Stimulated activated CD4-positive, alpha-beta T cell treated with anti-CD3 and anti-CD28 coated beads, Interleukin-2, amount 100 ng/mL, for 24 hours (primary cell): Measurements from ENCODE around the gene YIPF4.
A peak's percentile ranks its signal among the peaks of the same experiment; 100 is the strongest.
"Not testable (repeated sequence)": the region's sequence is repeated elsewhere in the genome, so short reads cannot be mapped to it uniquely, and the experiment has no call there.

Experiments used
- DNase-seq, 2 donors: peaks; one replicate each; pipeline ENCODE4 v3.0.0-alpha.2; 2020

Gene YIPF4

GRCh38 chr2:32277674-32278477 lies at the start of gene YIPF4:
YIPF4 (plus strand) TSS chr2:32277904; CDS start chr2:32278156, 252 bp downstream.
- DNase-seq, result peak; percentile 87 to 88

- DNase-seq, result no peak
Measured at GRCh38 chr2:32228181-32228580, 49.5 kb upstream of the YIPF4 start.

GRCh38 chr2:32229635-32230034 lies 48.1 kb upstream of the YIPF4 start:
- no peak for DNase-seq

- DNase-seq, result no peak
Measured at GRCh38 chr2:32231959-32232358, 45.7 kb upstream of the YIPF4 start.

GRCh38 chr2:32235315-32235714 lies 42.4 kb upstream of the YIPF4 start:
- no peak for DNase-seq

GRCh38 chr2:32237488-32237887 lies 40.2 kb upstream of the YIPF4 start:
- DNase-seq, result no peak

- DNase-seq, result no peak
Measured at GRCh38 chr2:32237996-32238395, 39.7 kb upstream of the YIPF4 start.

- DNase-seq, result no peak
Measured at GRCh38 chr2:32242331-32242730, 35.4 kb upstream of the YIPF4 start.

- DNase-seq, result no peak
Measured at GRCh38 chr2:32246911-32247310, 30.8 kb upstream of the YIPF4 start.

GRCh38 chr2:32248299-32248698 lies 29.4 kb upstream of the YIPF4 start:
- DNase-seq, result no peak

- DNase-seq, result no peak
Measured at GRCh38 chr2:32249731-32250236, 27.9 kb upstream of the YIPF4 start.

- DNase-seq, result no peak
Measured at GRCh38 chr2:32250290-32250689, 27.4 kb upstream of the YIPF4 start.

- no peak for DNase-seq
Measured at GRCh38 chr2:32258242-32258641, 19.5 kb upstream of the YIPF4 start.

- no peak for DNase-seq
Measured at GRCh38 chr2:32260376-32260775, 17.3 kb upstream of the YIPF4 start.

GRCh38 chr2:32262105-32262504 lies 15.6 kb upstream of the YIPF4 start:
- no peak for DNase-seq

GRCh38 chr2:32264422-32265105 lies 13.1 kb upstream of the YIPF4 start, which contains the start of gene NLRC4:
NLRC4 (minus strand) TSS chr2:32264886; CDS start chr2:32256775, 8,111 bp downstream.
- no peak for DNase-seq

- DNase-seq, result no peak
Measured at GRCh38 chr2:32271063-32271462, 6.6 kb upstream of the YIPF4 start.

GRCh38 chr2:32272279-32272678 lies 5.4 kb upstream of the YIPF4 start:
- DNase-seq, result no peak

GRCh38 chr2:32274289-32274688 lies 3.4 kb upstream of the YIPF4 start:
- no peak for DNase-seq

- not testable (repeated sequence) for DNase-seq
Measured at GRCh38 chr2:32275790-32276189, 1.9 kb upstream of the YIPF4 start.

- no peak for DNase-seq
Measured at GRCh38 chr2:32277363-32277673, 386 bp upstream of the YIPF4 start.

- DNase-seq, result no peak
Measured at GRCh38 chr2:32278478-32278853, 762 bp downstream of the YIPF4 start.

- no peak for DNase-seq
Measured at GRCh38 chr2:32284321-32284720, 6.6 kb downstream of the YIPF4 start.
